Ovary (tissue), 9 donors: ENCODE data around the gene PRTFDC1. TPM values are rescaled to one million over a fixed set of nuclear protein-coding genes. Genes with fewer than 3 reads are reported as not detected.

Source experiments
- DNase-seq, 5 donors: peaks; one replicate each; pipeline ENCODE4 v3.0.0-alpha.2; 2019 to 2020
- H3K27ac ChIP-seq, 2 donors: fragments of 200-600 bp; one replicate each; pipeline versions ENCODE4 v1.5.1 to v1.8.0; 2019 to 2022
- H3K27me3 ChIP-seq: fragments of 200-600 bp; one replicate; pipeline ENCODE4 v1.8.0; 2022
- H3K36me3 ChIP-seq: fragments of 200-600 bp; sonication (generic); one replicate; pipeline ENCODE4 v1.5.1; 2019
- H3K4me1 ChIP-seq: one replicate; pipeline ENCODE4 v1.8.1; 2013; ENCODE audit warnings: mild to moderate bottlenecking, moderate library complexity; ENCODE audit not compliant: insufficient read depth
- H3K4me3 ChIP-seq: fragments of 200-600 bp; sonication (generic); one replicate; pipeline ENCODE4 v1.5.1; 2017
- H3K9me3 ChIP-seq, 2 donors: fragments of 200-600 bp in 1 of 2; sonication (generic) in 1 of 2; one replicate each; pipeline versions ENCODE4 v1.5.1 to v1.8.1; 2013 to 2019; ENCODE audit warnings: mild to moderate bottlenecking in 1 of 2, moderate library complexity in 1 of 2
- EP300 ChIP-seq: sonication (generic); formaldehyde crosslinking; IDR thresholded peaks from one replicate; pipeline ENCODE4 v1.6.1; 2017; ENCODE audit warnings: antibody characterized with exemption
- POLR2A ChIP-seq: fragments of 450-650 bp; IDR thresholded peaks from one replicate; pipeline ENCODE4 v1.6.1; 2017; ENCODE audit warnings: antibody characterized with exemption, mild to moderate bottlenecking, moderate library complexity
- WGBS, 3 donors: extraction: QIAGEN DNeasy Blood & Tissue Kit in 1 of 3; methylation state at CpG; one replicate each; pipeline versions ENCODE4 v1.1.5 to v1.1.7; 2013 to 2017; 5-methylcytosine and 5-hydroxymethylcytosine counted together
- intact Hi-C, 4 donors: fragments of 100-400 bp; cut with DNase I; formaldehyde crosslinking; loops; one replicate each; pipeline versions ENCODE4 v1.11.0 to v1.15.1; 2022 to 2023
- polyA plus RNA-seq, 2 donors: library from polyadenylated mRNA; stranded (reverse); fragments of 200-250 nt in 1 of 2; fragments of 350-450 nt in 1 of 2; fragmentation: Illumina TruSeq in 1 of 2; extraction: RNeasy Lipid Tissue Mini Kit (QIAGEN cat#74804) in 1 of 2; gene quantifications; one replicate each; pipeline ENCODE4 v1.2.3, GENCODE V29; 2013 to 2014
- total RNA-seq, 7 donors: library from RNA; depleted of rRNA in 2 of 7; stranded (reverse); fragments of >200 nt in 2 of 7; fragmentation: NEBNext Ultra II Directional in 3 of 7; extraction: Animal tissue kit (Norgen Biotek cat#: 25700) in 3 of 7; gene quantifications; one replicate each; pipeline versions ENCODE4 v1.1.0 to v1.2.4, GENCODE V29; 2016 to 2023
- TF ChIP-seq, protein P1 (sequence below), 3 donors: fragments of 450-650 bp in 2 of 3; fragments of 200-600 bp in 1 of 3; IDR thresholded peaks; one replicate each; pipeline versions ENCODE4 v1.5.1 to v1.8.0; 2016 to 2022; ENCODE audit warnings: antibody characterized with exemption in 3 of 3, mild to moderate bottlenecking in 1 of 3
- donor health status: DM: no; HTN: no; CAD: no; lungs with moderate emphysema.
- donor health status: DM: no; HTN: no; CAD: no.
- donor health status: Bipolar disorder and iron deficiency.
- donor health status: DM: yes; HTN: yes; CAD: no.
- donor health status: DM: no; HTN: no; CAD: no.
- donor health status: DM: yes; HTN: yes; CAD: no.

PRTFDC1 gene
- total and polyA plus RNA-seq, 9 donors, result 12.6 to 21.3 (median 14.7) TPM

GRCh38 chr10:24885551-24886289, 66.7 kb downstream of the PRTFDC1 start:
- no peak for DNase-seq
- TF ChIP-seq, protein P1, sequence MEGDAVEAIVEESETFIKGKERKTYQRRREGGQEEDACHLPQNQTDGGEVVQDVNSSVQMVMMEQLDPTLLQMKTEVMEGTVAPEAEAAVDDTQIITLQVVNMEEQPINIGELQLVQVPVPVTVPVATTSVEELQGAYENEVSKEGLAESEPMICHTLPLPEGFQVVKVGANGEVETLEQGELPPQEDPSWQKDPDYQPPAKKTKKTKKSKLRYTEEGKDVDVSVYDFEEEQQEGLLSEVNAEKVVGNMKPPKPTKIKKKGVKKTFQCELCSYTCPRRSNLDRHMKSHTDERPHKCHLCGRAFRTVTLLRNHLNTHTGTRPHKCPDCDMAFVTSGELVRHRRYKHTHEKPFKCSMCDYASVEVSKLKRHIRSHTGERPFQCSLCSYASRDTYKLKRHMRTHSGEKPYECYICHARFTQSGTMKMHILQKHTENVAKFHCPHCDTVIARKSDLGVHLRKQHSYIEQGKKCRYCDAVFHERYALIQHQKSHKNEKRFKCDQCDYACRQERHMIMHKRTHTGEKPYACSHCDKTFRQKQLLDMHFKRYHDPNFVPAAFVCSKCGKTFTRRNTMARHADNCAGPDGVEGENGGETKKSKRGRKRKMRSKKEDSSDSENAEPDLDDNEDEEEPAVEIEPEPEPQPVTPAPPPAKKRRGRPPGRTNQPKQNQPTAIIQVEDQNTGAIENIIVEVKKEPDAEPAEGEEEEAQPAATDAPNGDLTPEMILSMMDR (IDR thresholded peaks at IDR 0.05), result no peak
- TF ChIP-seq POLR2A (no peak), EP300 (no peak)
- H3K27me3 ChIP-seq, result no peaks in the 10 kb centered on the region
- H3K9me3 ChIP-seq, result no peaks in the 10 kb centered on the region
- intact Hi-C loops, result no loop called here
- H3K36me3 ChIP-seq, result no peaks in the 10 kb centered on the region
- H3K27ac ChIP-seq, result no peak overlapping the region
- H3K4me1 ChIP-seq, result peaks cover 5% of the 10 kb centered on the region
- WGBS, 3 donors, result 85 to 94% (median 94%) methylated on average over 7 of the region's 7 CpGs
- no peak overlapping the region for H3K4me3 ChIP-seq

DNA sequence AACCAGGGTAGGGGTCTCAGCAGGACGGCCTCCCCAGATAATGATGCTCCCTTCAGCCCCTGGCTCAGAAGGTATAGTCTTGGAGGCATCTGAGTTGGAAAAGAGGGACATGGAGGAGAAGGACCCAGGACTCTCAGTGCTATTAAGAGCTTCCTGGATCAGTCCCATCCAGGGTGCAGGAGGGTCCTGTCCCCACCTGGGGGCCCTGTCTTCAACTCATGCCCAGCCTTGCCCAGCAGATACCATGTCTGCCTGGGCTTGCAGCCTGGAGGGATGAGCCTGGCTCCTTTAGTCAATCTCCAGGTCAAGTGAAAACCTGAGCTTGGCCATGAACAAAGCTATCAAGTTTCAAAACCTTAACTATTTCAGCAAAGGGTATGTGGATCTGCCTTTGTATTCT, 67.6 kb downstream of the PRTFDC1 start:
- TF ChIP-seq EP300, result no peak
- no peak for TF ChIP-seq POLR2A
- TF ChIP-seq, protein P1 (IDR thresholded peaks at IDR 0.05), result no peak
- DNase-seq, result no peak
- Histone ChIP-seq H3K9me3 (no peaks in the 10 kb centered on the region), H3K27me3 (no peaks in the 10 kb centered on the region), H3K27ac (no peak overlapping the region), H3K4me1 (peaks cover 5% of the 10 kb centered on the region), H3K36me3 (no peaks in the 10 kb centered on the region), H3K4me3 (no peak overlapping the region)
- 83 to 95% (median 89%) methylated on average over 1 of the region's 1 CpG for WGBS, 3 donors
- intact Hi-C loops, result no loop called here

DNA sequence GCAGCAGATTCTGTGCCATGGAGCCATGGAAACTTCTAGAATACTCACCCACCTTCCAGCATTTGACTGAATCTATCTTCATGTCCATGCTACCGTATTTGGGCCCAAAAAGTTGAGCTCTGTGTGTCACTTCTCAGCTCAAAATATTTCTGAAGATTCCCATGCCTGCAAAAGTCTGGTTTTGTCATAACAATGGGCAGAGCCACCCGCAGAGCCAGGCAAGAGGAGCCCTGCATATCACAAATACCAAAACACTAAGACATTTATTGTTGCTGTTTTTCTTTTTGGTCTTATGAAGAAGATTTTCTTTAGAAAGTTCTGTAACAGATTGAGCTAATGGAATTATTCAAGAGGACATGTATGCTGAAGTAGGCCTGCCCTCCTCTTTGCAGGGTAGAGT, 68.1 kb downstream of the PRTFDC1 start:
- peaks cover 5% of the 10 kb centered on the region for H3K4me1 ChIP-seq
- no peak overlapping the region for H3K4me3 ChIP-seq
- TF ChIP-seq, protein P1 (IDR thresholded peaks at IDR 0.05), result no peak
- TF ChIP-seq POLR2A (no peak), EP300 (no peak)
- 62 to 75% (median 68%) methylated on average over 2 of the region's 2 CpGs for WGBS, 3 donors
- no peaks in the 10 kb centered on the region for H3K27me3 ChIP-seq
- no peaks in the 10 kb centered on the region for H3K36me3 ChIP-seq
- no peak for DNase-seq
- H3K9me3 ChIP-seq, result no peaks in the 10 kb centered on the region
- intact Hi-C loops, result no loop called here
- H3K27ac ChIP-seq, result no peak overlapping the region

DNA sequence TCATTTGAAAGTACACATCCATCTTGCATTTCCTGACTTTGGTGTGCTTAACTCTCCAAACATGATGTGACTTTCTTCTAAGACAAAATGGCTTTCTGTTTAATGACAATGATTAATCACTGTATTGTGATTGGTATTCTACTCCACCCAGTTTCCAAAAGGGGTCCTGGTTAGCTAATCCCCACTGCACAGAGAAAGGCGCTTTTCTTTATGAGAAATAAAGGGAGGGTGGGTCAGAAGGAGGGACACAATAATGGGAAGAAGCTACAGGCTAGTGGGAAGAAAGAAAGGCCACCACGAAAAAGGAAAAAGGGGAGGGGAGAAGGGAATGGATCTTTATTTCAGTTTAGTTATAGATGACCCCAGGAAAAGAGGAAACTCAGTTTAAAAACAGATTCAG, 69.2 kb downstream of the PRTFDC1 start:
- H3K36me3 ChIP-seq, result no peaks in the 10 kb centered on the region
- TF ChIP-seq EP300 (no peak), POLR2A (no peak)
- TF ChIP-seq, protein P1 (IDR thresholded peaks at IDR 0.05), result no peak
- peaks cover 5% of the 10 kb centered on the region for H3K4me1 ChIP-seq
- no peak for DNase-seq
- H3K4me3 ChIP-seq, result no peak overlapping the region
- H3K9me3 ChIP-seq, result no peaks in the 10 kb centered on the region
- H3K27ac ChIP-seq, result no peak overlapping the region
- no peaks in the 10 kb centered on the region for H3K27me3 ChIP-seq
- WGBS, 3 donors, result 71 to 92% (median 89%) methylated on average over 2 of the region's 2 CpGs
- intact Hi-C loops, result no loop called here
